ELR (cell line): Measurements from ENCODE around the gene LY6G6F.
A peak's percentile ranks its signal among the peaks of the same experiment; 100 is the strongest.

Source experiments
- DNase-seq: peaks from one replicate; pipeline ENCODE4 v3.0.0-alpha.2; 2015; ENCODE audit warnings: low read depth

LY6G6F gene

DNA sequence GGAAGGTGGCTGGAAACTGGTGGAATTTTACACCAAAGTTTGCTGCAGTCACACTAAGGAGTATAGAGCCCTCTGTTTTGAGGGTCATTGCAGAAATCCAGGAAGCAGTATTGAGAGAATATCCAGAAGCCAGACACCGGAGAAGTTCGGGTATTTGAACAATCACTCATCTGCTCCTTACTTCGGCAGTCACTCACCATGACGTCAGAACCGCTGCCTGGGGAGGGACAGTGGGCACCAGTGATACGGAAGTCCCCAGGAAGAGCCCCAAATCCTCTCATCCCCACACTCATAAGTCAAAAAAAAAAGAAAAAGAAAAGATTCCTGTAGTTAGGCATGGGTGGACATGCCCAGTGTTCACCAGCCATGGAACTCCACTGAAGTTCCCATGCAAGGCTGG lies 29.8 kb upstream of the LY6G6F start:
- DNase-seq, result no peak

GRCh38 chr6:31677955-31678354 lies 28.7 kb upstream of the LY6G6F start:
- DNase-seq, result no peak

DNA sequence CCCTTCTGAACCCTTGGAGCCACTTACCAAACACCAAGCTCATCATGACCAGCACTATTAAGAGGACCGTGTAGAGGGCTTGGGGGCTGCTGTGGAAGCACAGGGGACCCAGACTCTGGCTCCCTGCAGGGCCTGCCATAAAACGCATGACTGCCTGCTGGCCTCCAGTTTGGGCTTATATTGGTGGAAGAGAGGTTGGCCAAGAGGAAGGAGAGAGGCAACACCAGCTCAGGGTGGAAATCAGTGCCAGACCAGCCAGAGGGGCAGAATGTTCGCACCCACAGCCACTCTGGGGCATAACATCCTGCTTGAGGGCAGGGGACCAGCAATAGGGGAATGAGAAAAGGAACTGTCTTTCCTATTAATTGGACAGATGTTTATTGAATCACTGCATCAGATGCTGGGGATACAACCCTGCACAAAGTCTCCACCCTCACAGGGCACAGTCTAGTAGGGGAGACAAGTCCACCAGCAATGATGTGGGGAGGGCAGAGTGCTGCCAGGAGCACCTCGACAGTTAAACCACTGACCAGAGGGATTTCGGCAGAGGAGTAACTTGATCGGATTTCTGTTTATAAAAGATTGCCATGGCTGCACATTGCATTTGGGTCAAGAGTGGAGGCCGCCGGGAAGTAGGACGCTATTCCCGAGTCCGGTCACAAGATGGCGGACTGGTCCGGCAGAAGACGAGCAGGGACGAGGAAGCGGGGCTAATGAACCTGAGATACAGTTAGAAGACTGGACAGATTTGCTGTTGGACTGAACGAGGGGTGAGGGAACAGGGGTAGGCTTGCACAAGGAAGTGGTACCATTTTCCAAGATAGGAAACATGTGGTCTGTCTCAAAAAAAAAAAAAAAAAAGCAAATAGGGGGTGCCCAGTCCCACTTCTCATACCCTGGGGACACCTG lies 26.2 kb upstream of the LY6G6F start, which contains the start of gene LY6G5C:
LY6G5C (minus strand) TSS at position 842 of the 909 bp plus-strand sequence; CDS start at position 148, 694 bp downstream.
- DNase-seq, result peak; percentile 88

DNA sequence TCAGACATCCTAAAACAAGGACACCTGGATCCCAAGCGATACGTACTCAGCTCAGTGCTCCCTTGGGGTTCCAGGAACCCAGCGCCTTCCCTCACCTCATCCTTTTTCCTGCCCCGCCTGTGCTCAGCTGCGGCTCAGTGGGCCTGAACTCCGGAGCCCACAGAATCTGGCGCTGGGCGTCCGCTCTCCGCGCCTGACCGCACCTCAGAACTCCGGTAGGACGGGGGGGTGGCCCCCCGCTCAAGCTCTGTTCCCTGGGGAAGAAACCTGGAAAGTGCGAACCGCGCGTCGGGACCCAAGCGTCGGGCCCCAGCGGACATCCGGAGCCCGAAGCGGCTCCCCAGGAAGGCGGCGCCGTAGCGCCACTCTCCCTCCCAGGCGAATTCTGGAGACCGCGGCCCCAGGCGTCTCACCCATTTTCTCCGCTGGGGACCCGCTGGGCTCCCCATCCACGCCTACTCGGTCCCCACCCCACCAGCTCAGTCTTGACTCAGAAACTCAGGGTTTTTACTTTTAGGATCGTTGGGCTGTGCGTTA lies 25.5 kb upstream of the LY6G6F start:
- DNase-seq, result peak; percentile 60

GRCh38 chr6:31683591-31683990 lies 23.1 kb upstream of the LY6G6F start:
- DNase-seq, result no peak

DNA sequence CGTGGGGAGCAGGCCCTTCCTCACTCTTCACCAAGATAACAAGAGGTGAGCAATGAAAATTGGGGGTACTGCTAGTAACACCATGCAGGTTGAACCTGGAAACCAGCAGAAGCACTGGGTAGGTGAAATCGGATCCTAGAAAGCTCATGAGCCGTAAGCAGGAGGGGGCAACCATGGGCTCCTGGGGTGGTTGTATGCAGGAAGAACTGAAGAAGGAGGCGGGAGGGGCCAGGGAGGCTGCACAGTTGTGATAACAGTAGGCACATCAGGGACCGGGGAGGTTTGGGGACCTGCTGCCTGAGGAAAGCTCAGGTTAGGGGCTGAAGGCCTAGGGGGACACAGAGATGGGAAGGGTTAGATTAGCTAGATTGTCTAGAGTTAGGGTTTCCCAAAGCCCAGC lies 20.2 kb upstream of the LY6G6F start:
- no peak for DNase-seq

- no peak for DNase-seq
These were observed 19.3 kb upstream of the LY6G6F start for GRCh38 chr6:31687321-31687720.

DNA sequence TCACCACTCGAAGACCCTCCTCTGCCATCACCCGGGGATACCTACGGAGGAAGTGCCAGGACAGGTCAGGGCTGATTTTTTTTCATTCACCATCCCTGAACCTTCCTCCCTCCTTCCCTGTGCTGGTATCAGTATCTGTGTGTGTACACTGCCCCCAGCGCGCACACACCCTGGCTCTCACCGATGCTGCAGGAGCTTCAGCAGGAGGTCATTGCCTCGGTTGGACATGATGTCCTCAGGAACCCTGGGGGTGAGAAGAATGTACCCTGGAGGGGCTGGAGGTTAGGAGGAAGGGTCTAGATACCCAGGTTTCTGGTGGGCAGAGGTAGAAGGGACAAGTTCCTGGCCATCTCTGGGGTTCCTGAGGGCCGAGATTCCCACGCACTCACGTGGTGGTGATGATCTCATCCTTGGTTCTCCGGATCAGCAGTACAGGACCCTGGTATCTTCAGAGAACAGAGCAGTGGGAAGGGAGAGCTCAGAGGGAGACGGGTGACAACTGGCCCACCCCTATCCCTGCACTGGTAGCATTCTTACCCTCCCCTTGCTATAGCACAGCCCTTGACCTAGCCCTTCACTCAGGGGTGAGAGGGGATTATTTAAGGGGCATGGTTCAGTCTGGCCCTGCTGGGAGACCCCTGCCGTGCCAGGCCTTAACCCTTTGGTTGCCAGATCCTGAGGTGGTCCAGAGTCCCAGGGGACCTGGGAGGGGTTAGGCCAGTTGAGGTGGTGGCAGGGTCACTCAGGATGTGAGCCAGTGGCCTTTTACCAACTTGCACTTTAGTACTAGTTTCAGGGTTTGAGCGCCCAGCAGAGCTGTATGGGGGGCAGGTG lies 18.6 kb upstream of the LY6G6F start:
- DNase-seq, result no peak

DNA sequence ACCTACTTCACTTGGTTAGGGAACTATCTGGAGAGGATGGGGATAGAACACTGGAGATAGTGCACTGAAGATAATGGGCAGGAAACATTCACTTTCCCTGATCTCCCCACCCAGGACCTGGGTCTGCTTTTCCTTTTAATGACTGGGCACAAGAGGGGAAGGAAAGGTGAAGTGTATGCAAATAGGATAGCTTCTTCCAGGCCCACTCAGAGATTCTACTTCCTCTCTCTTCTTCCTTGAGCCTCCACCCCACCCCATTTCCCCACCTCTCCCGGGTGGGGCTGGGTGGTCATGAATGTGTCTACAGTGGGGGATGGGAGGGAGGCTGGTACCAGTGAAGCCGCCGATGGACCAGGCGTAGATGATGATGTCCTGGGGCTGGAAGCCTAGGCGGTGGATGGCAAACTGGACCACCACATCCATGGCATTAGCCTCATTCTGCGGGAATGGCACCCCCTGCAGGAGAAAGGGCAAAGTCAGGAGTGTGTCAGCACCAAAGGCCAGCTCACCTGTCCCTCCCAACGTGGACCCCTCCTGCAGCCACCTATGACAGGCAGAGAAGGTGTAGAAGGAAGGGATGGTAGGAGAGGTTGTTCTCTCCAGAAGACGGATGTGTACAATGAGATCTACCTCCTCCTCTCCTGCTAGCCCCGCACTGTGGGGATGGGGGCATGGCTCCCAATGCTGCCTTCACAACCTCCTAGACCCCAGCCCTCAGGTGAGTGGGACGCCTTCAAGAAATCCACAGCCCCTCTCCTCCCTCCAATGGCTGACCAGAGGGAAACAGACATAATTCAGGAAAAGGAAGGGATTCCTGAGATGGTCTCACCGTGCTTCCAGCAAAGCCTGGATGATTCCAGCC lies 17.2 kb upstream of the LY6G6F start:
- DNase-seq, result no peak

- DNase-seq, result no peak
These were observed 16.2 kb upstream of the LY6G6F start for GRCh38 chr6:31690231-31691077.

- no peak for DNase-seq
These were observed 15.6 kb upstream of the LY6G6F start for GRCh38 chr6:31691078-31691463.

GRCh38 chr6:31691564-31692108 lies 15.0 kb upstream of the LY6G6F start:
- no peak for DNase-seq

DNA sequence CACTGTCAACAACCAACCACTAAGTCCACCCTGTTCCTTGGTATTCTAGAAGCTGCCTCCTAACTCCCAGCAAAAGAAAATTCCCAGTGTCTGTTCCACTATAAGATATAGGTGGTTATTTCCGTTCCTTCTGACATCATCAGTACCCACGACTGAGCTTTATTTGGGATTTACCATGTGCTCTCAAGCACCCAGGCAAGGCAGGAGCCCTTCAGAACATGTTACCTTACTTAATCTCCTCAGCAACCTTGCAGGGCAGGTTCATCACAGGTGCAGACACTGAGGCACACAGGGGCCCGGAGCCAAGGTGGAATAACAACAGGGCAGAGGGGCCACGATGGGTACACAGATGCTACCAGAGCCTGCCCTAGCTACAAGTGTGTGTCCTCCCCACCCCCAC lies 14.3 kb upstream of the LY6G6F start:
- DNase-seq, result no peak

- DNase-seq, result no peak
These were observed 13.8 kb upstream of the LY6G6F start for GRCh38 chr6:31692886-31693285.

DNA sequence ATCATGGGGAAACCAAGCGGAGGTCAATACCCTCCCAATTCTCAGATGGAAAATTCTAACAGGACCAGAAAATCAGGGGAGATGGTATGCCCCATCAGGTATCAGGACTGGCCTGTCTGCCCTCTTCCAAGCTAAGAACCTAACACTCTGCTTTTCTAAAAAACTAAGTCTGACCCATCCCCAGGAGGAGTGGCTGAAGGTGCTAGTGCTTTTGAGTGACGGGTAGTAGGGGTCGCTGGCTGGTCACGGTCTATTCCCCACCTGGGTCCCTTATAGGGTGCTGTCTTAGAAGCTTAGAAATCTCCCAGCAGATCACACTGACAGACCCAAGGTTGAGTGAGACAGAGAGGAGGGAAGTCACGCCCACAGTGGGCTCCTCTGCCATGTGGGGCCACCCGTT lies 13.1 kb upstream of the LY6G6F start:
- DNase-seq, result no peak

GRCh38 chr6:31697555-31697954 lies 9.1 kb upstream of the LY6G6F start:
- DNase-seq, result no peak

DNA sequence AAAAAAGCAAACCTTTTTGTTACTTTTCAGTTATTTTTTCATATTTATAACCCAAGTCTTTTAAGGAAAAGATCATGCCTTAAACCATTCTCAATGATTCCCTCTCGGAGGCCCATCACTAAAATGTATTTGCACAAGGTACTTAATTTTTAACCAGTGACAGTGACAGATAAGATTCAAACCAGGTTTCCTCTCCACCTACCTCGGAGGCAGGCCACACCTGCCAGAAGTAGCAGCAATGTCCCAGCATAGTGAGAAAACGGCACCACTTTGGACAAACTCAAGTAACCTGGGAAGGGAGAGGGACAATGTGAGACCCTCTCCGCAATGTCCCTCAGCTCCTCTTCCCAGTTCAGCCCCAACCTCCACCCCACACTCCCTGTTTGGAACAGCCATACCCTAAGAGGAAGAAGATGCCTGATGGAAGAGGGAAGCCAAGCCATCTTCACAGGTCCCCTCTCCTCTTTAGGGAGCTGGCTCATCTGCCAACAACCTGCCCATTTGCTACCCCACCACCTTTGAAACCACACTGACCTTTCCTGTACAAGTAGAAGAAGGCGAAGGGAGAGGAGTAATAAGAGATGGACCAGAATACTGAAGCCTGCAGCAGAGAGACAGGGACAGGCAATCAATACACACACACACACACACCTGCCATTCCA lies 5.8 kb upstream of the LY6G6F start:
- no peak for DNase-seq

GRCh38 chr6:31701666-31702404 lies 4.8 kb upstream of the LY6G6F start:
- peak; percentile 39 for DNase-seq

DNA sequence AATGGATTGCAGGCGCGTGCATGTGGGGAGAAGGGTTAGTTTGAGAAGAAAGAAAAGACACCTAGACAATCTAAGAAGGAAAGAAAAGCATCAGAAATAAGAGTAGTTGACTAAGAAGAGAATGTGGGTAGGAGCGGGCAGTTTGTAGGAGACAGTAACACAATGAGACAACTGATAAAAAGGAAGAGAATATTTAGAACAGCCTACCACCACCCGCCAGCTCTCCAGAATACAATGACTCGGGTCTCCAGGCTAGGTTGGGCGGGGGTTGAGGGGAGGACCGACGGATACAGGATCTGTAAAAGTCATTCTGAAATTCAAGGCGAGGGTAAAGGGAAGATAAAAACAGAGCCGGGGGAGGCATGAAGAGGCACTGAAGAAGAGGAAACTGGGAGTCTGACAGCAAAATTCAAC lies 4.3 kb upstream of the LY6G6F start:
- DNase-seq, result no peak
